ENCODE measurements around the gene ECHS1.

ECHS1 gene

DNA sequence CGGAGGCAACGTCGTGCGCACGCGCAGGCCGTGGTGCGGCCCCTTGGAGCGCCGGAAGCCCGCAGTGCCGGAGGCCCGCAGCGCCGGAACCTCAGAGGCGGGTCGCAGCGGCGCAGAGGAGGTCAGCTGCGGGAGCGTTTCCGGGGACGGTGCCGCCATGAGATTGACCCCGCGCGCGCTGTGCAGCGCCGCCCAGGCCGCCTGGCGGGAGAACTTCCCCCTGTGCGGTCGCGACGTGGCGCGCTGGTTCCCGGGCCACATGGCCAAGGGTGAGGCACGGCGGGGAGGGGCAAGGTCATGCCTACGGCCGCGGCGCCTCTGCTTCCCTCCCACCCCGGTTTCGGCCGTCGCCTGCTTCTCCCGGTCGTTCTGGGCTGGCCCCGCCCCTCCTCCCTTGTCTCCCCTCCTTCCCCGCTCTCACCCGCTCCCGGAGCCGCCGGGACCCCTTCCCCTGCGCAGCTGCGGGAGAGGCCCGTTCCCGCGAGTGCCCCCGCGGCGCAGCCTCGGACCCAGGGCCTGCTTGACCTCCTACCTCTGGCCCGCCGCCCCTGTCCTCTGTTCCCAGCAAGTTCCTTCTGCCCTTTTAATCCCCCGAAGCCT lies 21.0 kb upstream of the ECHS1 start, which contains the start of gene MTG1:
MTG1 (plus strand) TSS at position 94 of the 600 bp plus-strand sequence; CDS start at position 158, 64 bp downstream.
- DNase-seq (ENCODE audit: low read depth): peak; percentile 97
- TF ChIP-seq POLR2A (IDR thresholded peaks at IDR 0.05; ENCODE audit: extremely low read depth, insufficient read length) (peak; percentile 86), MYC (IDR thresholded peaks at IDR 0.05; ENCODE audit: low read depth, low read length) (peak; percentile 99)
- TF ChIP-seq, protein P1, sequence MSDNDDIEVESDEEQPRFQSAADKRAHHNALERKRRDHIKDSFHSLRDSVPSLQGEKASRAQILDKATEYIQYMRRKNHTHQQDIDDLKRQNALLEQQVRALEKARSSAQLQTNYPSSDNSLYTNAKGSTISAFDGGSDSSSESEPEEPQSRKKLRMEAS (IDR thresholded peaks at IDR 0.05; ENCODE audit: low read depth, low read length): peak; percentile 95
- TF ChIP-seq, protein P2, sequence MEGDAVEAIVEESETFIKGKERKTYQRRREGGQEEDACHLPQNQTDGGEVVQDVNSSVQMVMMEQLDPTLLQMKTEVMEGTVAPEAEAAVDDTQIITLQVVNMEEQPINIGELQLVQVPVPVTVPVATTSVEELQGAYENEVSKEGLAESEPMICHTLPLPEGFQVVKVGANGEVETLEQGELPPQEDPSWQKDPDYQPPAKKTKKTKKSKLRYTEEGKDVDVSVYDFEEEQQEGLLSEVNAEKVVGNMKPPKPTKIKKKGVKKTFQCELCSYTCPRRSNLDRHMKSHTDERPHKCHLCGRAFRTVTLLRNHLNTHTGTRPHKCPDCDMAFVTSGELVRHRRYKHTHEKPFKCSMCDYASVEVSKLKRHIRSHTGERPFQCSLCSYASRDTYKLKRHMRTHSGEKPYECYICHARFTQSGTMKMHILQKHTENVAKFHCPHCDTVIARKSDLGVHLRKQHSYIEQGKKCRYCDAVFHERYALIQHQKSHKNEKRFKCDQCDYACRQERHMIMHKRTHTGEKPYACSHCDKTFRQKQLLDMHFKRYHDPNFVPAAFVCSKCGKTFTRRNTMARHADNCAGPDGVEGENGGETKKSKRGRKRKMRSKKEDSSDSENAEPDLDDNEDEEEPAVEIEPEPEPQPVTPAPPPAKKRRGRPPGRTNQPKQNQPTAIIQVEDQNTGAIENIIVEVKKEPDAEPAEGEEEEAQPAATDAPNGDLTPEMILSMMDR (IDR thresholded peaks at IDR 0.05; ENCODE audit: low read depth, low read length): no peak
- H3K4me3 ChIP-seq (ENCODE audit: low read depth, low read length): peak within 1 kb of the TSS; percentile 79

DNA sequence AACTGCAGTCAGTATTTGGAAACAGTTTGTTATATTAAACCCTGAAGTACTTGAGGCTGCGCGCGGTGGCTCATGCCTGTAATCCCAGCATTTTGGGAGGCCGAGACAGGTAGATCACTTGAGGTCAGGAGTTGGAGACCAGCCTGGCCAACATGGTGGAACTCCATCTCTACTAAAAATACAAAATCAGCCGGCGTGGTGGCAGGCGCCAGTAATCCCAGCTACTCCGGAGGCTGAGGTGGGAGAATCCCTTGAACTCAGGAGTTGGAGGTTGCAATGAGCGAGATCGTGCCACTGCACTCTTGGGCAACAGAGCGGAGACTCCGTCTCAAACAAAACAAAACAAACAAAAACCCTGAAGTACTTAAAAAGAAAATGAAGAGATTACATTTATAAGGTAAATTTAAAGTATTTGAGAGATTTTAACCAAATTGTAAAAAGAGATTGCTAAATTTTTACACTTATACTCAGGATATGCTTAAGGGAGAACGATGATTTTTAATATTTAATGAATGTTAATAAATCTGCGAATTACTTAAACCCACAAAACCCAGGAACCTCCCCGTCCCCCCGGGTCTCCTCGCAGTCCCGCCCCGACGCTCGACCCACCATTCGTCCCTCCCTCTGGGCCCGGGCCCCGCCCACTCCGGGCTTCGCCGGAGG lies 20.4 kb upstream of the ECHS1 start:
- H3K4me3 ChIP-seq (ENCODE audit: low read depth, low read length): peak overlapping the region; percentile 57
- DNase-seq (ENCODE audit: low read depth): no peak
- TF ChIP-seq POLR2A (IDR thresholded peaks at IDR 0.05; ENCODE audit: extremely low read depth, insufficient read length): no peak
- TF ChIP-seq, protein P1 (IDR thresholded peaks at IDR 0.05; ENCODE audit: low read depth, low read length): no peak
- TF ChIP-seq MYC (IDR thresholded peaks at IDR 0.05; ENCODE audit: low read depth, low read length): no peak
- TF ChIP-seq, protein P2 (IDR thresholded peaks at IDR 0.05; ENCODE audit: low read depth, low read length): no peak

DNA sequence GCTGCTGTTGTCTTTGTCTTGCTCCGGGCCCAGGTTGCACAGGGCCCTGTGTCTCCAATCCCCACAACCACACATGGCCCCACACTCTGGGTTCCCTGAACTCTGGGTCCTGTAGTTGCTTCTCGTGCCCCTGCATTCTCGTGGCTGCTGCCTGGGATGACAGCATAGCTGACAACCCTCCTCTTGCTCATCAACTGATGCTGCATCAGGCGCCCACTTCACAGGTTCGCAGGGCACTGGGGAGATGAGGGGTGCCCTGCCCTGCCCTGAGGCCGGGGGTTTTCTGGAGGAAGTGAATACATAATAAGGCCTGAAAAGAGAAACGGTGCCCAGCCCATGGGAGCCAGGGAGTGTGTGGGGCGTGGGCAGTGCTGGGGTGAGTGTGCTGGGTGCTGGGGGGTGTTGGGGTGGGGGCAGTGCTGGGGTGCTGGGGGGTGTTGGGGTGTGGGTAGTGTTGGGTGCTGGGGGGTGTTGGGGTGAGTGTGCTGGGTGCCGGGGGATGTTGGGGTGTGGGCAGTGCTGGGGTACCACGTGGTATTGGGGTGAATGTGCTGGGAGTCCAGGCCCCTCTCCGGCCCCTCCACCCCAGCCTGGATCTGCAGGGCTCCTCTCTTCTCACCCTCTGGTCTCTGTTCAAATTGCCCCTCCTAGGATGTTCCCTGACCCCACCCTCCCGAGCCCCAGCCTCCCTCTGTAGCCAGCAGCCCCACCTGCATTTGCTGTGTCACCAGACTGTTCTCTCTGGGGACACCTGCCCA lies 18.8 kb upstream of the ECHS1 start:
- no peak overlapping the region for H3K4me3 ChIP-seq (ENCODE audit: low read depth, low read length)
- TF ChIP-seq, protein P1 (IDR thresholded peaks at IDR 0.05; ENCODE audit: low read depth, low read length): no peak
- TF ChIP-seq, protein P2 (IDR thresholded peaks at IDR 0.05; ENCODE audit: low read depth, low read length): no peak
- TF ChIP-seq MYC (IDR thresholded peaks at IDR 0.05; ENCODE audit: low read depth, low read length) (no peak), POLR2A (IDR thresholded peaks at IDR 0.05; ENCODE audit: extremely low read depth, insufficient read length) (no peak)
- DNase-seq (ENCODE audit: low read depth): no peak

DNA sequence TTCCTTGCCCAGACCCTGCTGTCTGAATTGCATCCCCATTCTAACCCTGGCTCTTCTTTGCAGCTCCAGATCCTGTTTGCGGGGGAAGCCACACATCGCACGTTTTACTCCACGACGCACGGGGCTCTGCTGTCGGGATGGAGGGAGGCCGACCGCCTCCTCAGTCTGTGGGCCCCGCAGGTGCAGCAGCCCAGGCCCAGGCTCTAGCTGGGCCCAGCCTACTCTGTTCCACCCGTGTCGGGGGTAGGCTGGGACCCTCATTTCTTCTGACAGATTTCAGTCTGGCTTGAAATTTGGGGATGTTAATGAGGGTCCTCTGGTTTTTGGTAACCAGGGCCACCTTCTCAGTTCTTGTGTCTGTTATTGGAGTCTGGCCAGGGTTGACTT lies 18.1 kb upstream of the ECHS1 start:
- no peak overlapping the region for H3K4me3 ChIP-seq (ENCODE audit: low read depth, low read length)
- no peak for DNase-seq (ENCODE audit: low read depth)
- TF ChIP-seq, protein P2 (IDR thresholded peaks at IDR 0.05; ENCODE audit: low read depth, low read length): no peak
- TF ChIP-seq MYC (IDR thresholded peaks at IDR 0.05; ENCODE audit: low read depth, low read length): no peak
- TF ChIP-seq, protein P1 (IDR thresholded peaks at IDR 0.05; ENCODE audit: low read depth, low read length): no peak
- no peak for TF ChIP-seq POLR2A (IDR thresholded peaks at IDR 0.05; ENCODE audit: extremely low read depth, insufficient read length)

DNA sequence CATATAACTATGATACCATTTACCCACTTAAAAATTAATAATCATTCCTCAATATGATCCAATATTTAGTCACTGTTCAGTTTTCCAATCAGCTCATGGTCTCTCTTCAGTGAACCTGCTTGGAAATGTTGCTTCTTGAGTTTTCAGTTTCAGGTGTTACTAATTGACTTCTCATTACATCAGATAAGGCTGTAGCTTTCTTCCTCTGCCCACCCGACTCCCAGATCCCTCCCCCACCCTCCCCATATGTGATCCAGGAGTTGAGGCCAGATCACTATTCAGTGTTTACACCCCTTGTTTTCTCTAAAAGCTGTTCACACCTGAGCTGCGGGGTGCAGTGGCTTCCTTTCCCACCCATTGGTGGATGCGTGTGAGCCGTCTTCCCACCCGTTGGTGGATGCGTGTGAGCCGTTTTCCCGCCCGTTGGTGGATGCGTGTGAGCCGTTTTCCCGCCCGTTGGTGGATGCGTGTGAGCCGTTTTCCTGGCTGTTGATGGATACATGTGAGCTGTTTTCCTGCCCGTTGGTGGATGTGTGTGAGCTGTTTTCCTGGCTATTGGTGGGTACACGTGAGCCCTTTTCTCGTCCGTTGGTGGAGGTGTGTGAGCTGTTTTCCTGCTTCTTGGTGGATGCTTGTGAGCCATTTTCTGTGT lies 17.6 kb upstream of the ECHS1 start:
- H3K4me3 ChIP-seq (ENCODE audit: low read depth, low read length): peak overlapping the region; percentile 61
- no peak for DNase-seq (ENCODE audit: low read depth)
- TF ChIP-seq POLR2A (IDR thresholded peaks at IDR 0.05; ENCODE audit: extremely low read depth, insufficient read length) (no peak), MYC (IDR thresholded peaks at IDR 0.05; ENCODE audit: low read depth, low read length) (no peak)
- TF ChIP-seq, protein P2 (IDR thresholded peaks at IDR 0.05; ENCODE audit: low read depth, low read length): no peak
- TF ChIP-seq, protein P1 (IDR thresholded peaks at IDR 0.05; ENCODE audit: low read depth, low read length): no peak
